DMS53 treated with DMSO at 0.1 percent for 48 hours (cell line): ENCODE data around the gene ASF1B.
A peak's percentile ranks its signal among the peaks of the same experiment; 100 is the strongest.

ENCODE experiments used
- DNase-seq: peaks from one replicate; lab custom pipeline; 2025; ENCODE audit not compliant: unreplicated experiment; lab: John Stamatoyannopoulos, UW

Gene ASF1B

DNA sequence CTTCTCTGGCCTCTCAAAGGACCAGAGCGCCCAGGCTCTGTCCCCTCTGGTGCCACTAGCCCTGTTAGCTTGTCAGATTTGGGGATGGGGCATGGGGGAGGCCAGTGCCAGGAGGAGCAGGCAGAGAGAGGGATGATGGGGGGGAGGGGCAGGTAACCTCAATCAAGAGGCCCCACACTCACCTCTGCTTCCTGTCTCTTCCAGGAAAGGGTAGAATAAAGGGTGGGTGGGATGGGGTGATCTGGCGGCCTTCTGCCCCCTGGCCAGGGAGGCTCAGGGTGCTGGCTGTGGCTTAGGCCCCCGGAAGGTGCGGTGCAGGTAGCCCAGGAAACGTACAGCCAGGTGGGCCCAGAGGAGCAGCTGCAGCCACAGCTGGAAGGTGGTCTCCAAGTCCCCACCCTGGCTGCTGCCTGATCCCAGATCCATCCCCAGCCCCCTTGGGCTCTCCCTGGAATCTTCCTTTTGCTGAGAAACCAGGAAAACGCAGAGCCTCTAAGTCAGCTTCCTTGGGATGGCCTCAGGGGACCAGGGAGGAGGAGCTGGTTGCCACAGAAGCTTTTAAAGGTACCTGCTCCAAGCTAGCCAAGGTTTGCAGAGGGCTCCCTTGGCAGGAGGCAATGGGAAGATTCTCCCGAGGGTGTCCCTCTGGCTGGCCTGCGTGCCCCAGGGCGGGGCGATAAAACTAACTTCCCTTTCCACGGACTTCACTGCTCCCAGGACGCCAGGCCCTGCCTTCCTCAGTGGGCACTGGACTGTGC is 24.2 kb downstream of the ASF1B start:
- no peak for DNase-seq

DNA sequence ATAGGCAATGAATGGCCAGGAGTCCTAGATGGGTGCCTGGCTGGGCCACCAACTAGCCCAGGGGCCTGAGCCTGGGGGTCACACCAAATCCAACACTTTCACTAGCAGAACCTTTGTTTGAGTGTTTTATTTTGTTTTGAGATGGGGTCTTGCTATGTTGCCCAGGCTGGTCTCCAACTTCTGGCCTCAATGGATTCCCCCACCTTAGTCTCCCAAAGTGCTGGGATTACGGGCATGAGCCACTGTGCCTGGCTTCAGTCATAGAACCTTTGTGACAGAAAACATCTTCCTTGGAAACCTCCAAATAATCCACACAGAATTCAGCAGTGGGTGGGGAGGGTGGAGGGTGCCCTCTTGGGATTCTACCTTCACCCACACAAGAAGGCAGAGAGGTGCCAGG is 24.9 kb downstream of the ASF1B start:
- no peak for DNase-seq

DNA sequence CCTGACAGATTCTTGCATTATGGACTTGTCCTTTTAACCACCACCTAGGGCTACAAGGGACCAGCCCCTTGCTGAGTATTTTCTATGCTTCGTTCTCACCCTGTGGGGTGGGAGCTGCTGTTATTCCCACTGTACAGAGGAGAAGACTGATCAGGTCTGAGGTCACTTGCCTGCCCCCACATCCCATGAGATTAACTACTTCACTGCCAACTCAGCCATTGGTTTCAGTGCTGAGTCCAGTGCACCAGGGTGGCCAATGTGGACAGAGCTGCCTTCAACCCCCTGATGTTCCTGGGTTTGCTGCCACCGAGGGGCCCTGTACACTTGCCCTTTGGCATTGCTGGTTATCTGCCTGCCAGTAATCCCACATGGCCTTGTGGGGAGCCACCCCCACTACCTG is 25.7 kb downstream of the ASF1B start:
- no peak for DNase-seq

DNA sequence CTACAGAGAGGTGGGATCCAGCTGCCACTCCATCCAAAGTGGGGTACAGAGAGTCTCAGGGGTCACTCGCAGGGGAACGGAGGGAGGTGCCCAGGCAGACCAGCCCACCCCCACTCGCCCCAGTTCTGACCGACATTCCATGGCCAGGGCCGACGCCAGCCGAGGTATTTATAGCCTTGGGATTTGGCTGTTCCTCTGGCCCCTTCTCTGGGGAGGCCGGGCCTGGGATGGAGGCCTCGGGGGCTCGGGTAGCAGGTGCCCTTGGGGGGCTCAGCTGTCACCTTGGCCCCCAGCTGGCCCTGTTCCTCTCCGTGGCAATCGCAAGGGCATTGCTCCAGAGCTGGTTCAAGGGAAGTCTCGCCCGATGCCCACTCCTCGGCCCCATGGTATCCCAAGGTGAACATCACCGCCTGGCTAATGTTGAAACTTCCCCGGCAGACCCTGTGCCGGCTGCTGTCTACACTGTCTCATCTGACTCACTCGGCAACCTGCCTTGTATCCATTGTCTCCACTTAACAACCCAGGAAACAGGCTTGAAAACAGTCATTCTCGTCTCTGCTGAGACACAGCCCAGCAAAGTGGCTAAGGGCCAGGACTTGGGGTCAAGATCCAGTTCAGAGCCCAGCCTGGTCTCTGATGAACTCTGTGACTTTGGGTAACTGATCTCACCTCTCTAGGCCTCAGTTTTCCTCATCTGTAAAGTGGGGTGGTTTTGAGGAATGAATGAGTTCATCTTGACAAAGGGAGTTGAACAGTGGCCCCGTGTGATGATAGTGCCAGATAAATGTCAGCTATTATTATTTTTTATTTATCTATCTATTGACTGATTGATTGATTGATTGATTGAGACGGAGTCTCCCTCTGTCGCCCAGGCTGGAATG is 28.6 kb downstream of the ASF1B start:
- no peak for DNase-seq

DNA sequence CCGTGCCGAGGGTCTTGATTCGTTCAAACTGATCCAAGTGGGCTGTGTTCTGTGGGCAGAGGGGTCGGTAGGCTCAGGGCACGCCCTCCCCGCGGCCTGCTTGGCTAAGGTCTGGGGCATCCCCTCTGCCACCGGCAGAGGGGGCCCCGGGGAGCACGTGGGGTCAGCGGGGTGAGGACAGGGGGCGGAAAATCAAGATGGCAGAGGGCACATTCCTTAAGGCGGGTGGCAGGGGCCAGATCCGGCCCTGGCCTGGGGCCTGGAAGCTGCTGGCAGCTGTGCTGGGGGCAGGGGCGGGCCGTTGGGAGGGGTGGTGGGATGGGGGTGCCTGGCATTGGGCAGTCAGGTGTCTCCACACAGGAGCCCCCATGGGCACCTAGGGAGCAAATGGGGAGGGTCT is 29.5 kb downstream of the ASF1B start:
- no peak for DNase-seq

DNA sequence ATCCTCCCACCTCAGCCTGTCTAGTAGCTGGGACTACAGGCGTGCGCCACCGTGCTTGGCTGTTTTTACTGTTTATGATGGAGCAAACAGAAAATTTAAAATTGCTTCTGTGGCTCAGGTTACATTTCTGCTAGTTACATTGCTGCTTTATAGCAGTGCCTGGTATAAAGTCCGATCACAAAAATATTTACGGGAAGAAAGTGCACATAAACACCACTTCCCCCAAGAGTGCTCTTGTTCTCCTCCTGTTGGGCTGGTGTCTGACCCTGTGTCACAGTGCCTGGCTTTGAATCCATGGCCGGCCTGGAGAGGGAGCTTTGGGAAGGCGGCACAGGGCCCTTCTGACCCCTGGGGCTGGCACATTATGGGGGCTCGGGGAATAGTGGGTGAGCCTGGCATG is 30.7 kb downstream of the ASF1B start:
- DNase-seq: no peak

DNA sequence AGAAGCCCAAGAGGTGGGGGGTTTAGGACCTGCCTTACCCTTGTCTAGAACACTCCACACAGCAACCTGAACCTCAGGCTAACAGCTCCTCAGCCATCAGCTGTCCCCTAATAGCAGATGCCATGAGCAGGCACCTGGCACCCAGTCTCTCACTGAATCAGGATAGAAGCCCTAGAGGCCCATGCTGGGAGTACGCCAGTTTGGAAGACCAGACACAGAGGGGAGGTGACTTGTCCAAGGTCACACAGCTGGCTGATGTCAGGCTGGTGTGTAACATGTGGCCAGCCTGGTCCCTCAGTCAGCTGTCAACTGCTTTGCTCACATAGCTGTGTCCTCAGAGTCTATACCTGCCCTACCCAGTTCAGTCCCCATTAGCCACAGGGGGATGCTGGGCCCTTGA is 33.1 kb downstream of the ASF1B start:
- no peak for DNase-seq

DNA sequence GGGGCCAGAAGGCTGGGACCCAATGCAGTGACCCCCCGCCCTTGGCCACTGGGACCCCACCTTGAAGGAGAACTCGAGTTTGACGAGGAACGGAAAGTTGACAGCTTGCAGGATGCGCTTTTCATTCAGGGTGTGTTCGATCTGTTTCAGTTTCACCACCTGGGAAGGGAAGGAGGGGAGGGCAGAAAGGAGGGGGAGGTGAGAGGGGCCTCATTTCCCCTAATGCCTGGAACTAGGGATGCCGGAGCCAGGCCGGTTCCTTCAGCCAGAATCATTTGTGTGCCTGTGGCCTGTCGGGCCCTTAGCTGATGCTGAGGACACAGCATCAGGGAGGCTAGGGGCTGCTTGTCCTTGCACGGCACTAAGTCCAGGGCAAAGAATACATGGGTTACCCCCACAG is 33.6 kb downstream of the ASF1B start:
- DNase-seq: no peak

DNA sequence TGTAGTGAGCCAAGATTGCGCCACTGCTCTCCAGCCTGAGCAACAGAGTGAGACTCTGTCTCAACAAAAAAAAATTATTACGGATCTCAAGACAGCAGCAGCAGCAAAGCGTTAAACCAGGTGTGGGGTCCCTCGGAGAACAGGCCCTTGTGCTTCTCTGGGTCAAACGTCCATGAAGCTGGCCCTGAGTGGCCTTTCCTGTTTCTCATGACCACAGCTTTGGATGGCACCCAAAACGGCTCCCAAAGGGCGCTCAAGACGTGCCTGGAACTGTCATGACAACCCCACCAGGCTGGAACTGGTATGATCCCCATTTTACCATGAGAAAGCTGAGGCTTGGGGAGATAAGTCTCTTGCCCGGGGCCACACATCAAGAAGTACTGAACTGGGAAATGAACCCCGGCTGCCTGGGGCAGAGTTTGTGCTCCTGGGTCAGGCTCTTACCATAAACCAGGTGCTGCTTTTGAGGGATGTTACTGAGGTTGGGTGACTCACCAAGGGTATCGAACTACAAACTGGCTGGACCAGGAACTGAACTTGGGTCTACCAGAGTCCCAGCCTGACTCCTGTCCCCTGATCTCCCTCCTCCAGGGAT is 34.2 kb downstream of the ASF1B start:
- DNase-seq: no peak

DNA sequence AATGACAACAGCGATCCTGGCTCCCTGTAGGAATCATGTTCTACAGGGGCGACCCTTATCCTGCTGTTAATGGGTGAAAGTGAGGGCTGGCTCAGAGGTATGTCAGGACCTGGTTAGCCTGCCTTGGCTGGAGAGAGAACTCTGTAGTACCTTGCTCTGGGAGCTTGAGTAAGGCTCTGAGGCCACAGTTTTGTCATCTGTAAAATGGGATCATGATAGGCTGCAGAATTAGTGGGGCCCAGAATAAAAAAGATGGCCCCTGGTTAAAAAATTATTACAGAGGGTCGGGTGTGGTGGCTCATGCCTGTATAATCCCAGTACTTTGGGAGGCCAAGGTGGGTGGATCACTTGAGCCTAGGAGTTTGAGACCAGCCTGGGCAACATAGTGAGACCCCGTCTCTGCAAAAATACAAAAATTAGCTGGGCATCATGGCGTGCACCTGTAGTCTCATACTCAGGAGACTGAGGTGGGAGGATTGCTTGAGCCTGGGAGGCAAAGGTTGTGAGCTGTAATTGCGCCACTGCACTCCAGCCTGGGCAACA is 35.3 kb downstream of the ASF1B start:
- no peak for DNase-seq

DNA sequence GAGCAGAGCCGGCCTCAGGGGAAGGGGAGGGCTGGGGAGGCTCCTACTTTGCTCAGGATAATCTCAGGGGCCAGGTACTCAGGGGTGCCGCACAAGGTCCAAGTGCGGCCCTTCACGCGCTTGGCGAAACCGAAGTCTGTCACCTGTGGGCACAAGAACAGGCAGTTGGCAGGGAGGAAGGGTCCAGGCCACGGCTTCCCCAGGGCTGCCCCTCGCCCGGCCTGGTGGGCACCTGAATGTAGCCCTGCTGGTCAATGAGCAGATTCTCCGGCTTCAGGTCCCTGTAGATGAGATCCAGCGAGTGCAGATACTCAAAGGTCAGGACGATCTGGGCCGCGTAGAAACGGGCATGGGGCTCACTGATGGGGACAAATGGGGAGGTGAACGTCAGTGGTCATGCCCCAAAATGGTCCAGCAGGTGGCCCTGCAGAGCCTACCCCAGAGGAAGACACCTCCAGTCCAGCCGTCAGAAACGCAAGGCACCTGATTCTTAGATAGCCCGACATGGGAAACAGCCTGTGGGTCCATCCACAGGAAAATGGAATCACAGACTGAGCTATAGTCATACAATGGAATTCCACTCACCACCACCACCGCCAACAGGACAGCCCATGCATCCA is 38.7 kb downstream of the ASF1B start:
- no peak for DNase-seq

DNA sequence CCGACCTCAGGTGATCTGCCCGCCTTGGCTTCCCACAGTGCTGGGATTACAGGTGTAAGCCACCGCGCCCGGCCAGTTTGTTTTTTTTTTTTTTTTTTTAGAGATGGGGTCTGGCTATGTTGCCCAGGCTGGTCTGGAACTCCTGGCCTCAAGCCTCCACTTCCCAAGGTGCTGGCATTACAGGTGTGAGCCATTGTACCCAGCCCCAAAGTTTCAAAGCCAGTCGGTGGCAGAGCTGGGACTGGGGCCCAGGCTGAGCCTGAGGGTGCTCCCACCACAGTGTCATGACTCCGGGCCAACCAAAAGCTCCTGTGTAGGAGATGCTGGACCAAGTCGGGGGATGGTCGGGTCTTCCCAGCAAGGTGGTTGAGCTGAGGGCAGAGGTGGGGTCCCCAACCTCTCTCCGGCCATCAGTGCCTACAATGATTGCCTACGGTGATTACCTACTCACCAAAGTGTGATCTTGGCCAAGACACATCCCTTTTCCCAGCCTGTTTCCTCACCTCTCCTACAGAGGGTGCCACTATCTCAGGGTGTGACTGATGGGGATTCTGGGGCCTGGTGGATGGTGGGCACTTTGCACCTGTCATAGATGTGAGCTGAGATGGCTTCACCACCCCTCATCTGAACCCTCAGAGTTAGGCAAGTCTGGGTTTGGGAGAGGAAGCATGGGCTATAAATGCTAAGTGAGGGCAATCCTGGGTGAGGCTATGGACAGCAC is 40.0 kb downstream of the ASF1B start:
- DNase-seq: no peak

DNA sequence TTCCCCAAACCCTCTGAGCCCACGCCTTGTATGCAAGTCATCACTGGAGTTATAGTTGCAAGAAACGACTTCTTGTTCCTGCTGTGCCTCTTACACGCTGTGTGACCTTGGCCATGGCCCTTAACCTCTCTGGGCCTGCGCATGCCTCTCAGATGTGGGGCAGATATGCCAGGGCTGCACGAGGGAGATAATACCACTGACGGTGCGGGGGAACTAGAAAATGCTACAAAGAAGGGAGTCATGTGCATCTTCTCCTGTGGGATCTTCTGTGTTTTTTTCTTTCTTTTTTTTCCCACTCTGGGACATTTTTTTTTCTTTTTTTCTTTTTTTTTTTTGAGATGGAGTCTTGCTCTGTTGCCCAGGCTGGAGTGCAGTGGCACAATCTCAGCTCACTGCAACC is 41.5 kb downstream of the ASF1B start:
- no peak for DNase-seq

DNA sequence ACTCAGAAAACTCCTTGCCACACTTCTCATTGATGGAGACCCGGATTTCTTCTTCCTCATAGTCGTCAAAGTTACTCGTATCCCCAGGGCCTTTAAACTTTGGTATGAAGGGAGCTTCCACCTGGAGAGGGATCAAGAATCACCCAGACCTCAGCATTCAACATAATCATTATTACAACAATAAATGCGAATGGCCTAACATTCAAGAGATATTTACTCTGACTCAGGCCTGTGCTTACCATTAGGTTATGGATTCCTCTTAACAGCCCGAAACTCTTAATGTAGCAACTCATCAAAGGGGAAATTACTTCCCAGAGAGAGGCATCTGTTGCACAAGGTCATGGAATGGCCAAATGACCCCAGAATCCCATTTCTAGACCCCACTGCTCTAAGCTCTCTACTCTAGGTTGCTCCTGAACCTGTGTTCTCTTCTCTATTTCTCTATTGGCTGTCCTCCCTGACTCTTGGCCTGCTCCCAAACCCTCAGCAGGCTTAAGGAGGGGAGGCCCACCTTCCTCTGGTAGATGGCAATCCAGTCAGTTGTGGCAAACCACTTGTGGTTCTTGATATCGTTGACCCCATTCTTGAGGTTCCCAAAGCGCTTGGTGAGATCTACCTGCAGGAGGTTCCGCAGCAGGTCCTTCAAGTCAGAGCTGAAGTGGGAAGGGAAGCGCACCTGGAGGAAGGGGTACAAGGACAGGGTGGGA is 43.1 kb downstream of the ASF1B start:
- no peak for DNase-seq

DNA sequence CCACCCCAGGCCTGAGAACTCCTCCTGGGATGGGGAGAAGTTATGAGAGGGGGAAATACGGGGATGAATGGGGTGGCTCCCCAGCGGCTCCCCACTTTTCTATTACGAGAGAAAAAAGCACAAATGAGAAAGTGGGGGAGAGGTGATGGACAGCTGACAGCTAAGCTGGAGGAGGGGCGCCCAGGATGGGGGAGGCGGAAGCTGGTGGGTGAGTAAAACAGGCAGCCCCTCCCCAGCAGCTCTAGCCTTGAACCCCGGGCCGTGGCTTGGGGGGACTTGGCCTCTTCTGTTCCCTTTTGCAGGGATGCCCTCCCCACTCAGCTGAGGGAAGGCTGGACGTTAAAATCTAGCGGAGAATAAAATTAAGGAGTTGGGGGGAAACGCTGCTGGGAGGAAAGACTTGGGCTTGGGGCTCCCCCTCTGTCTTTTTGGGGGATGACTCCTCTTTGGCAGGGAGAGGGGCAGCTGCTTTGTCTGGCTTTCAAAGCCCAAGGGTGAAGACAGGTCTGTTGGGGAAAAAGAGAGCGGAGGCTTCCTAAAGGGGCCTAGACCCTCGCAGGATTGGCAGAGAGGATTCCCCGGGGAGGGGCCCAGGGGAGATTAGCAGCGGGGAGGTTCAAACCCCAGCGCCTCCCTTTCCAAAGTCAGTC is 44.5 kb downstream of the ASF1B start:
- DNase-seq: no peak

DNA sequence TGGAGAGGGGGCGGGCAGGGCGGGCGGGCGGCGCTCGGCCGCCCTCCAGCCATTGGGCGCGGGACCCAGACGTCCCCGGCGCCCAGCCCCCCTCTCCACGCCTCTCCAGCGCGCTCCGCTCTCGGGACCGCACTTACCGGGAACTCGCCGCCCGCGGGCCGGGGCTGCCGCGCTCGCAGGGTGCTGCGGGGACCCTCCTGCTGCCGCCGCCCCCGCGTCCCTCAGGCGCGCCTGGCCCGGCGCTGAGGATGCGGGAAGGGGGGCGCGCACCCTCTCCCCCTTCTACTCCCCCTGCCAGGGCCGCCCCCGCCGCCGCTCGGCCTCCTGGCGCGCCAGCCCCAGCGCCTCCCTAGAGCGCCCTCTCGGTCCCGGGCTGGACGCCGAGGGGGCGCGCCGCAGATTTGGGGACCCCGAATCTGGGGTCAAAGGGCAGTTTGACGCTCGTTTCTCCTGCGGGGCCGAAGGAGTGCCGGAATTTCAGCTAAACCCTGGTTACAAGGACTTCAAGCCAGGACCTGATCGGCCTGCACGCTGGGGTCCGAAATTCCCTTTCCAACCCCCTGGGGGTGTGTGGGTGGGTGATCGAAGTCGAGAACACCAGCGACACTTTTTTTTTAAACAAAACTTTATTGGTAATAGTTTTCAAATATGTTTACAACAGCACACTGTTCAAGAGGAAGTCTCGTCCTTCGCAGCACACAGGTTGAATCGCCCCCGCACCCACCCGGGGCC is 45.1 kb downstream of the ASF1B start:
- peak; percentile 39 for DNase-seq

DNA sequence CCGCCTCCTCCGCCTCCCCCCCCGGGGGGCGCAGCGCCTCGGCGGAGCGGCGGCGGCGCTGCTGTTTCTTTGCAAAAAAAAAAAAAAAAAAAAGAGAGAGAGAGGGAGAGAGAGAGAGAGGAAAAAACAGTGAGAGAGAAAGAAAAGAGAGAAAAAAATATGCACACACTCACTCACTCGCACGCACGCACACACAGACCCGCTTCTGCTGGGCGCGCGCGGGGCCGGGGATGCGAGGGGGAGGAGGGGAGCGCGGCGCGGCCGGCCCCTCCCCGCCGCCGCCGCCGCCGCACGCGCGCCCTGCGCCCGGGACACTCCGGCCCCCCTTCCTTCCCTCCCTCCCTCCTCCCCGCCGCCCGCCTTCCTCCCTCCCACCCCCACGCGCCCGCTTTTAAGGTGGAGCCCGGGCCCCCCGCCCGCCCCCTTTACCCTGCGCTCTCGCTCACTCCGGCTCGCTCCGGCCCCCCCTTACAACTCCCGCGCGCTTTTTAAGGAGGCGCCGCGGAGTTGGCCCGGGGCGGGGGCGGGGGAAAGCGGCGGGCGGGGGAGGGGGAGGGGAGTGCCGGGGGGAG is 45.8 kb downstream of the ASF1B start, which contains the start of gene SAMD1:
Gene SAMD1 (minus strand): TSS at position 243 of the 572 bp plus-strand sequence.
- DNase-seq: peak; percentile 38
